Ectodermal cell (in vitro differentiated cells): ENCODE results near the gene GPRC5B.

Experiments used
- H3K27ac ChIP-seq: 2 replicates; pipeline ENCODE4 v1.7.0; 2013; ENCODE audit warnings: mild to moderate bottlenecking, low read depth, low read length; ENCODE audit not compliant: insufficient read depth, poor library complexity, severe bottlenecking
- H3K27me3 ChIP-seq: 2 replicates; pipeline ENCODE4 v1.7.0; 2013; ENCODE audit warnings: mild to moderate bottlenecking, low read length; ENCODE audit not compliant: insufficient read depth, control insufficient read depth, poor library complexity, severe bottlenecking
- H3K36me3 ChIP-seq: one replicate; pipeline ENCODE4 v1.7.0; 2013; ENCODE audit warnings: low read length; ENCODE audit not compliant: control insufficient read depth, insufficient read depth
- H3K4me1 ChIP-seq: one replicate; pipeline ENCODE4 v1.7.0; 2013; ENCODE audit warnings: low read length; ENCODE audit not compliant: control insufficient read depth, insufficient read depth
- H3K4me3 ChIP-seq: 2 replicates; pipeline ENCODE4 v1.7.0; 2013; ENCODE audit warnings: low read depth, low read length, control low read depth; ENCODE audit not compliant: insufficient read depth
- H3K9me3 ChIP-seq: 2 replicates; pipeline ENCODE4 v1.7.0; 2013; ENCODE audit warnings: mild to moderate bottlenecking, low read length, moderate library complexity; ENCODE audit not compliant: control insufficient read depth
- WGBS, 2 experiments: methylation state at CpG; one replicate each; pipeline ENCODE4 v1.1.7; 2013; ENCODE audit warnings: missing lambda C conversion rate in 2 of 2; 5-methylcytosine and 5-hydroxymethylcytosine counted together

The GPRC5B gene

DNA sequence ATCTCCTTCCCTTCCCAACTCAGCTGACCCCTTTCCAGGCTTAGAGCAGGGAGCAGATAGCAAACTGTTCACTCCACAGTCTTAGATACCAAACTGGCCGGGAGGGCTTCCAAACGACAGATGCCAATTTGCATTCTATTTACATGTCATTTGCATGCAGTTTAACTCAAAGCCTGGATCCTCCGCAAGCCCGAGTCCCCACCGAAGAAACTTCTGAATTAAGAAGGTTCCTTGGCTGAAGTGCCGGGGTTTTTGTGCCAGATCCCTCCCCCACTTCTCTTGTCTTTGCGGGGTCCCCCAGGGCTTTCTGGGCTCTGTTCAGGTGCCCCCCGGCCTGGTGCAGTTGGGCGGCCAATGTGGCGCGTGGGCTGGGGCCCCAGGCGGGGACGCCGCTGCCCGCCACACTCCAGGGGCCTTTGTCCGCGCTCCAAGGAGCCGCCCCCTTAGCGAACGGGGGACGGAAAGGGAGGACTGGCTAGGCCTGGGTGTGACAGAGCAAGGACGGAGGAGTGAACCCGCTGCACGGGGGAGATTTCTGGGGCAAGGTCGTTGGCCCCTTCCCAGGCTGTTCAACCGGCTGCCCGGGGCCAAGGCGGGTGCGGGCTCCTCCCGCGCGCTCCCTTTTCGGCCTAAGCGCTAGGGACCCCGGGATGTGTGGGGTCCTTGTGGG is 1.2 kb downstream of the GPRC5B start:
- Histone ChIP-seq H3K27me3 (peaks cover 7% of the 10 kb centered on the region), H3K4me3 (peak overlapping the region; percentile 76), H3K27ac (peak overlapping the region; percentile 52), H3K9me3 (no peaks in the 10 kb centered on the region), H3K36me3 (no peaks in the 10 kb centered on the region), H3K4me1 (peaks cover 6% of the 10 kb centered on the region)
- WGBS, 2 experiments, result 0 to 1% methylated on average over 35 of the region's 35 CpGs

DNA sequence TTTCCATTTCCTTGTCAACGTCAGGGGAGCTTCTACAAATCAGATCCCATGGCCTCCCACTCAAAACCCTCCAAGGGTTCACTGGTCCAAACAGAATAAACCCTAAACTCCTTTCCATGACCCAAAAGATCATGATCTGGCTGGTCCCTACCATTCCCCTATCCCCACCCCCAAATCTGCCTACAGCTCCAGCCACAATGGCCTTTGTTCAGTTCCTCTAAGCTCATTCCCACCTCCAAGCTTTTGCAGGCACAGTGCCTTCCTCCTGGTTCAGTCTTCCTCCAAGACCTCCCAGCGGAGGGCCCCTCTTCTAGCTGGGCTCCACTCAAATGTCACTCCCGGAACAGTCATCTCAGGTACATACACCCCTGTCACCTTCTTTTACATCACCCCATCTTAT is 2.0 kb downstream of the GPRC5B start:
- Histone ChIP-seq H3K27me3 (peaks cover 7% of the 10 kb centered on the region), H3K27ac (peak overlapping the region; percentile 72), H3K4me3 (peak overlapping the region; percentile 76), H3K9me3 (no peaks in the 10 kb centered on the region), H3K36me3 (no peaks in the 10 kb centered on the region), H3K4me1 (peaks cover 6% of the 10 kb centered on the region)
- WGBS, 2 experiments, result 1 to 3% methylated on average over 3 of the region's 3 CpGs

DNA sequence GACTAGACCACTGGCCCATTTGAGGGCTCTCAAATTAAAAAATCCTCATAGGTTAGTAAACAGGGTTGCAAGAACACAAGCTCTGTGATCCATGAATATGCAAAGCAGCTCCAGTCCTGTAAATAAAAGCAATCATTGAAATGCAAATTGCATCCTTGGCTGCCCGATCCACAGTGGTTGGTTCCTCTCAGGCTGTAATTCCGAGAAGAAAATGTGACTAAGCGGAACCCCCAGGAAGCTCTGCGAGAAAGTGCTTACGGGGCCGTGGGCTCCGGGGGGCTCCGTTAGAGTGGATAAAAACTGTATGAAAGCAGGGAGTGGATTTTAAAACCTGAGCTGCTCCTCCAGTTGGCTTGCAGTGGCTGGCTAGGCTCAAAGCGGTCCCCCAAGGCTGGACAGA is 2.5 kb downstream of the GPRC5B start:
- WGBS, 2 experiments, result 2 to 4% methylated on average over 9 of the region's 9 CpGs
- Histone ChIP-seq H3K4me1 (peaks cover 6% of the 10 kb centered on the region), H3K27me3 (peaks cover 7% of the 10 kb centered on the region), H3K36me3 (no peaks in the 10 kb centered on the region), H3K4me3 (peak overlapping the region; percentile 76), H3K27ac (peak overlapping the region; percentile 72), H3K9me3 (no peaks in the 10 kb centered on the region)

DNA sequence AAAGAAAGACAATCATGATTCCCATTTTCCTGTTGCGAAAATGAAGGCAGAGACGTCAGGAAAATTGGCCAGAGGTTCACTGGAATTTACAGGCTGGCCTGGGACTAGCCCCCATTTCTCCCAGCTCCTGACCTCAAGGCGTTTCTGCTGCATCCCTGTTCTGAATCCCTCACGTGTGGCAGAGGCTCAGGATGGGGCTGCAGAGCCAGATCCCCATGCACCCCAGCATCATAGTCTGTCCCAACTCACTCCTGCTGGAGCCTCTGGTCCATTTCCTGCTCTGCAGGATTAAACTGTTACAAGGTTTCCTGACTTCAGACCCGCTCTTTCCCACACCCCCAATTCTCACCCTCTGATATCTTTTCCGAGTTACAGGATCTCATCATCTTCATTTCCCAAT is 2.9 kb downstream of the GPRC5B start:
- H3K27ac ChIP-seq, result no peak overlapping the region
- no peaks in the 10 kb centered on the region for H3K36me3 ChIP-seq
- H3K9me3 ChIP-seq, result no peaks in the 10 kb centered on the region
- H3K27me3 ChIP-seq, result peaks cover 7% of the 10 kb centered on the region
- peaks cover 6% of the 10 kb centered on the region for H3K4me1 ChIP-seq
- 46 to 57% methylated on average over 5 to 6 of the region's 6 CpGs for WGBS, 2 experiments
- no peak overlapping the region for H3K4me3 ChIP-seq

DNA sequence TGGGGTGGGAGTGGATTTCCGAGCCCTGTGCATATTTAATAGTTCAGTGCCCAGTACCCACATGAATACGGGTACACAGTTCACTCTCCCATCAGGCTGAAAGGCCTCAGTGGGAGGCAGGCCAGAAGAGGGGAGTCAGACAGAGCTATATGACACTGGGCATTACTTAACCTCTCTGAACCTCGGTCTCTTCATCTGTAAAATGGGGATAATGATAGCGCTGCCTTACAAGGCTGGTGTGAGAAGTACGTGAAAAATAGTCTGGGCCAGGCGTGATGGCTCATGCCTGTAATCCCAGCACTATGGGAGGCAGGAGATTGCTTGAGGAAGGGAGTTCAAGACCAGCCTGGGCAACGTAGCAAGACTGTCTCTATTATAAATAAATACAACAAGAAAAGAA is 3.6 kb downstream of the GPRC5B start:
- Histone ChIP-seq H3K27me3 (peaks cover 7% of the 10 kb centered on the region), H3K36me3 (no peaks in the 10 kb centered on the region), H3K4me3 (no peak overlapping the region), H3K9me3 (no peaks in the 10 kb centered on the region), H3K4me1 (peaks cover 14% of the 10 kb centered on the region), H3K27ac (no peak overlapping the region)
- 95 to 96% methylated on average over 6 to 7 of the region's 7 CpGs for WGBS, 2 experiments

DNA sequence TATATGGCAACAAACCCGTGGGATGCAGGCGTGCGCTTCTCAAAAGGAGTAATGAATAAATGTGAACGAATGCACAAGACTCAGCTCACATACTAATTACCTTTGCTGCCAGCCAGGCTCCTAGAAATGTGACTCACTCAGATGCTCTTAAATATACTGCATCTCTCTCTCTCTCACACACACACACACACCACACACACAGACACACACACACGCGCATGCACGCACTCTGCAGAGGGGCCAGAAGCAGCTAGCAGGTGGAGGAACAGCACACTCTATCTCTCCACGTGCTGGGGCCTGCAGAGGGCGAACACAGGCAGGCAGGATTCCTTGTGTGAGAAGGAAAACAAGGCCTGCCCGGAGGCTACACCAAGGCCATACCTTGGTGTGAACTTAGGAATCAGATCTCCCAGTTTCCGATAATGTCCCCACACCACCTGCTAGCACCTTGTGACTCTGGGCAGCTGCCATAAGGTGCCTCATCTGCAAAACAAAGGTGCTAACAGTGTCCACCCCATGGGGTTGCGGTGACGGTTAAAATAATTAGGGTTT is 5.3 kb downstream of the GPRC5B start:
- 60 to 62% methylated on average over 12 to 13 of the region's 13 CpGs for WGBS, 2 experiments
- Histone ChIP-seq H3K27ac (peak overlapping the region; percentile 33), H3K4me1 (peaks cover 23% of the 10 kb centered on the region), H3K27me3 (no peaks in the 10 kb centered on the region), H3K36me3 (no peaks in the 10 kb centered on the region), H3K9me3 (no peaks in the 10 kb centered on the region), H3K4me3 (no peak overlapping the region)

DNA sequence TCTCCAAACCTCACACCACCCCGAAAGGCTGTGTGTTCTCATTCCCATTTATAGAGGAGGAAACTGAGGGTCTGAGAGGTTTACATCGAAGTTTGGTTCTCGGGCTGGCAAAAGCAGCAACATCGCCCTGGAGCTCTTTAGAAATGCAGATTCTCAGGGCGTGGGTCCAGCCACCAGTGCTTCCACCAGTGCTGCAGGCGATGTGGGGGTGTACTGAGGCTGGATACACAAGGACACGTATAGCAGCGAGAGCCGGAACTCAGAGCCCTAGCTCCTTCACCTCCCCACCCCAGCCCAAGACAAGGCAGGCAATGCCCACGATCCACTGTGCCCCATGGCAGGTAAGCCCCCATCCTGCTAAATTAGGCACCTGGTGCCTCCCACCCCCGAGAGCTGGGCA is 5.9 kb downstream of the GPRC5B start:
- WGBS, 2 experiments, result 90 to 93% methylated on average over 11 of the region's 11 CpGs
- no peaks in the 10 kb centered on the region for H3K27me3 ChIP-seq
- no peak overlapping the region for H3K4me3 ChIP-seq
- H3K9me3 ChIP-seq, result no peaks in the 10 kb centered on the region
- H3K27ac ChIP-seq, result no peak overlapping the region
- no peaks in the 10 kb centered on the region for H3K36me3 ChIP-seq
- peaks cover 23% of the 10 kb centered on the region for H3K4me1 ChIP-seq

DNA sequence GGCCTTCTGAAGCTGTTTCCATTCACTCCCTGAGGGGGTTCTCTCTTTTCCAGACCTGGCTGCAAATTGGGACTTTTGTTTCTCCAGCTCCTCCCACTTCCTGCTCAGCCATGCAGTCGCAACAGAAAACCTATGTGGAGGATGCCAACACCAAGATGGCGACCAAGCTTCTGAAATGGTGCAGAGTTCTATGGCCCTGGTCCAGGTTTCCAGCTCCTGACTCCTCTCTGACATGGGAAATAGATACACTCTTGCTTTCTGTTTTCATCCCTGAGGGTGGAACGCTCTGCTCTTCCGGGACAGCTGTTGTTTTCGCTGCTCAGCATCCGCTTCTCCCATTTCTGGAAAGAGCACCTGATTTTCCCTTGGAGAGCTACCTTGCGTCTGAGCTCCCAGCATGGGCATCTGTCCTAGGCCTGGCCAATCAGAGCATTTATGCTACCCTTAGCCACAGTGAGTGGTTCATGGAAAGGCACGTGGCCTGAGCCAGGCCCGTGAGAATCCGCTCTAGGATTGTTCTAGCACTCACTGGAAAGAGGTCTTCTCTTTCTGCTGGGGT is 8.1 kb downstream of the GPRC5B start:
- peaks cover 23% of the 10 kb centered on the region for H3K4me1 ChIP-seq
- H3K27ac ChIP-seq, result no peak overlapping the region
- WGBS, 2 experiments, result 79 to 82% methylated on average over 10 of the region's 10 CpGs
- H3K9me3 ChIP-seq, result no peaks in the 10 kb centered on the region
- H3K36me3 ChIP-seq, result no peaks in the 10 kb centered on the region
- no peak overlapping the region for H3K4me3 ChIP-seq
- H3K27me3 ChIP-seq, result no peaks in the 10 kb centered on the region

DNA sequence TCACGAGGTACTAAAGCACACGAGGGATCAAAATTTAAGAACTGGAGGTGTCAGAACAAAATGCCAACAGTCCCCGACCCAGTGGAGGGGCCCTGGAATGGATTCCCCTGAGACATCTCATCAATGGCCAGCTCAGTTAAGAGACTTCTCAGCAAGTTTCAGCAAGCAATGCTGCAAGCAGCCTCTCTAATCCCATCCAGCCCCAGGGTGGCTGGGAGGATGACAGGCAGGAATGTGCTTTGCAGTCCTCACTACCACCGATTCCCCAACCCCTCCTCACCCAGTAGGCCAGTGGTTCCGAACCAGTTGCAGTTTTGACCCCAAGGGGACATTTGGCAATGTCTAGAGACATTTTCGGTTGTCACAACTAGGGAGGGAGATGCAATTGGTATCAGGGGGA is 8.7 kb downstream of the GPRC5B start:
- Histone ChIP-seq H3K4me3 (no peak overlapping the region), H3K36me3 (peaks cover 2% of the 10 kb centered on the region), H3K4me1 (peaks cover 23% of the 10 kb centered on the region), H3K27ac (peak overlapping the region; percentile 27), H3K9me3 (no peaks in the 10 kb centered on the region), H3K27me3 (no peaks in the 10 kb centered on the region)
- 61 to 68% methylated on average over 6 of the region's 6 CpGs for WGBS, 2 experiments

DNA sequence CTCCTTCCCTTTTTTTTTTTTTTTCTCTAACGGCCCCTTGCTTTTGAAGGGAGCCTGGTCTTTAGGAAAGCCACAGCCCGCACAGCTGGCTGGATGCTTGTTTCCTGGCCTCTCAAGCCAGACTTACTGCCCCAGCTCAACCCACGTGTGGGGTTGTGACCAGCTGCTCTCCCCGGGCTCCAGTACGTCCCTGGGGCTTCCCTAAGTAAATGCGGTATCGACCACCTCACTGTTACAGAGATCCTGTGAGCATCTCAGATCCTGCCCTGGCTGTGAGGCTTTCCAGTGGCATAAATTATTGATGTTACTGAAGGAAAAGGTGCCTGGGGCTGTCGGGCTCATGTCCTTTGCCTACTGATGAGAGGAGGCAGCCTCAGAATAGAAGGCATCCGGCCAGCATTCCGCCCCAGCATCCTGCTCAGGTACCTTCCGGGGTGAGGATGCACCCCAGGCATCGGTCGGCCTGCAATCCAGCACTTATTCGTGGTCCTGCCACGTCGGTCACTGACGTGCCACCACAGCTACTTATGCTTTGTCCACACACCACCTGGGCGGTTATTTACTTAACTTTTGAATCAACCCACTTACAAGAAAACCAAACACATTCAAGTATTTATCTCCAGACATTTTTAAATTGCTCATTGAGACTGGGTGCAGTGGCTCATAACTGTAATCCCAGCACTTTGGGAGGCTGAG is 9.6 kb downstream of the GPRC5B start:
- 78% methylated on average over 18 of the region's 18 CpGs for WGBS, 2 experiments
- no peak overlapping the region for H3K4me3 ChIP-seq
- no peaks in the 10 kb centered on the region for H3K9me3 ChIP-seq
- H3K27ac ChIP-seq, result no peak overlapping the region
- H3K36me3 ChIP-seq, result peaks cover 11% of the 10 kb centered on the region
- H3K27me3 ChIP-seq, result no peaks in the 10 kb centered on the region
- H3K4me1 ChIP-seq, result peaks cover 23% of the 10 kb centered on the region
